Thoracic aorta (tissue), 2 donors: Measurements from ENCODE around the gene PLEKHA3. TPM values are rescaled to one million over a fixed set of nuclear protein-coding genes. Genes with fewer than 3 reads are reported as not detected.

Source experiments
- ATAC-seq: fragments of 150-250 bp; one replicate; pipeline ENCODE4 v1.8.0; 2017; ENCODE audit warnings: low read depth; ENCODE audit not compliant: insufficient number of reproducible peaks, low FRiP score
- DNase-seq: peaks from one replicate; pipeline ENCODE4 v3.0.0-alpha.2; 2020; ENCODE audit warnings: low spot score
- H3K27ac ChIP-seq, 2 donors: fragments of 200-600 bp; sonication (generic); 1 replicate in 1 of 2; 2 replicates in 1 of 2; pipeline ENCODE4 v1.5.1; 2016; ENCODE audit warnings: mild to moderate bottlenecking in 2 of 2, moderate library complexity in 2 of 2
- H3K27me3 ChIP-seq: fragments of 200-600 bp; sonication (generic); replicated peaks from 2 replicates; pipeline ENCODE4 v1.6.0; 2016; ENCODE audit warnings: mild to moderate bottlenecking; ENCODE audit not compliant: insufficient read depth
- H3K36me3 ChIP-seq: fragments of 200-600 bp; sonication (generic); one replicate; pipeline ENCODE4 v1.5.1; 2016
- H3K4me1 ChIP-seq, 2 donors: fragments of 200-600 bp; sonication (generic); 1 replicate in 1 of 2; 2 replicates in 1 of 2; pipeline versions ENCODE4 v1.5.1 to v1.6.0; 2016; ENCODE audit warnings: low read depth in 2 of 2, mild to moderate bottlenecking in 1 of 2; ENCODE audit not compliant: control insufficient read depth in 1 of 2
- H3K4me3 ChIP-seq: fragments of 200-600 bp; sonication (generic); 2 replicates; pipeline ENCODE4 v1.5.1; 2016; ENCODE audit warnings: mild to moderate bottlenecking
- H3K9me3 ChIP-seq: fragments of 200-600 bp; sonication (generic); 2 replicates; pipeline ENCODE4 v1.5.1; 2016
- CTCF ChIP-seq: fragments of 200-600 bp; sonication (generic); IDR thresholded peaks from one replicate; pipeline ENCODE4 v1.5.1; 2019; ENCODE audit warnings: antibody characterized with exemption
- total RNA-seq, 2 donors: library from RNA; depleted of rRNA; stranded (reverse); fragments of >200 nt; gene quantifications; one replicate each; pipeline versions ENCODE4 v1.1.0 to v1.2.3, GENCODE V29; 2016

The PLEKHA3 gene
- total RNA-seq, 2 donors from 2014 or later = 9.7 to 22.5 TPM

DNA sequence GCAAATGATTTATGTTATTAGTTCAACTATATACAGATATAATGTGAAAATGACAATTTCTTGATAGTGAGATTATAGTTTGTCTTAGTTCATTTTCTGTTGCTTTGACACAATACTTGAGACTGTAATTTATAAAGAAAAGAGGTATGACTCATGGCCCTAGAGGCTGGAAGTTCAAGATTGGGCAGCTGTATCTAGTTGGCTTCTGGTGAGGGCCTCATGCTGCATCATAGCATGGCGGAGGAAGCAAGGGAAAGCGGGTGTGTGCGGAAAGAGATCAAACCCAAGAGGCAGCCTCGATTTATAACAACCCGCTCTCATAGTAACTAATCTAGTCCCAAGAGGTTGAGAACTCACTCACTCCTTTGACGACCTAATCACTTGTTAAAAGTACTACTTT, 11.4 kb downstream of the PLEKHA3 start:
- no peak for ATAC-seq
- no peak for DNase-seq
- no peak overlapping the region for H3K27ac ChIP-seq
- H3K4me3 ChIP-seq = no peak overlapping the region
- H3K9me3 ChIP-seq = no peaks in the 10 kb centered on the region
- H3K36me3 ChIP-seq = peaks cover 24% of the 10 kb centered on the region
- H3K27me3 ChIP-seq = no peaks in the 10 kb centered on the region
- no peaks in the 10 kb centered on the region for H3K4me1 ChIP-seq
- TF ChIP-seq CTCF = no peak

GRCh38 chr2:178496049-178496448, 15.8 kb downstream of the PLEKHA3 start:
- H3K4me1 ChIP-seq = no peaks in the 10 kb centered on the region
- no peak overlapping the region for H3K4me3 ChIP-seq
- H3K9me3 ChIP-seq = no peaks in the 10 kb centered on the region
- TF ChIP-seq CTCF = no peak
- no peaks in the 10 kb centered on the region for H3K27me3 ChIP-seq
- no peak overlapping the region for H3K27ac ChIP-seq
- no peak for DNase-seq
- peaks cover 42% of the 10 kb centered on the region for H3K36me3 ChIP-seq
- ATAC-seq = no peak

GRCh38 chr2:178498137-178498536, 17.9 kb downstream of the PLEKHA3 start:
- peaks cover 58% of the 10 kb centered on the region for H3K36me3 ChIP-seq
- H3K4me1 ChIP-seq = no peaks in the 10 kb centered on the region
- H3K27me3 ChIP-seq = no peaks in the 10 kb centered on the region
- no peak overlapping the region for H3K27ac ChIP-seq
- H3K9me3 ChIP-seq = no peaks in the 10 kb centered on the region
- no peak for ATAC-seq
- no peak for TF ChIP-seq CTCF
- H3K4me3 ChIP-seq = no peak overlapping the region
- DNase-seq = no peak

DNA sequence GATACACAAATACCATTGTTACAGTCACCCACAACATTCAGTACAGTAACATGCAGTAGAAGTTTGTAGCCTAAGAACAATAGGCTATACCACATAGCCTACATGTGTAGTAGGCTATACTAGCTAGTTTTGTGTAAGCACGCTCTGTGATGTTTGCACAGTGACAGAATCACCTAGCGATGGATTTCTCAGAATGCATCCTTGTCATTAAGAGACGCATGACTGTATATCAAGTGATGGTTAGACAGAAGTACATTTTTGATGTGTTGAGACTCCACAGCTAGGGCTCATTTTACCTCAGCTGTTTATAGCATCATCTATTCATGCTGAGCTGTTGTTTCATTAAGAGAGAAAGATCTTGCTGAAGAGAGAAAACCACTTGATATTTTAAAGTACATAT, 19.4 kb downstream of the PLEKHA3 start:
- DNase-seq (no peak), ATAC-seq (no peak)
- no peaks in the 10 kb centered on the region for H3K4me1 ChIP-seq
- H3K9me3 ChIP-seq = no peaks in the 10 kb centered on the region
- no peak overlapping the region for H3K4me3 ChIP-seq
- no peak overlapping the region for H3K27ac ChIP-seq
- H3K27me3 ChIP-seq = no peaks in the 10 kb centered on the region
- TF ChIP-seq CTCF = no peak
- peaks cover 56% of the 10 kb centered on the region for H3K36me3 ChIP-seq

GRCh38 chr2:178502751-178503150, 22.5 kb downstream of the PLEKHA3 start:
- H3K4me3 ChIP-seq = no peak overlapping the region
- DNase-seq (no peak), ATAC-seq (no peak)
- TF ChIP-seq CTCF = no peak
- H3K27me3 ChIP-seq = no peaks in the 10 kb centered on the region
- H3K4me1 ChIP-seq = no peaks in the 10 kb centered on the region
- H3K27ac ChIP-seq = no peak overlapping the region
- H3K9me3 ChIP-seq = no peaks in the 10 kb centered on the region
- H3K36me3 ChIP-seq = peaks cover 42% of the 10 kb centered on the region
